Trophoblast cell (in vitro differentiated cells and primary cell): ENCODE data around the gene HLCS.

Experiments used
- DNase-seq, 2 donors: peaks; one replicate each; pipeline ENCODE4 v3.0.0-alpha.2; 2016
- H2AFZ ChIP-seq: 2 replicates; pipeline ENCODE4 v1.6.1; 2013; ENCODE audit warnings: low read length, moderate library complexity, mild to moderate bottlenecking; ENCODE audit not compliant: insufficient read depth, poor library complexity
- H2AK5ac ChIP-seq: 2 replicates; pipeline ENCODE4 v1.6.1; 2013; ENCODE audit warnings: mild to moderate bottlenecking, low read length
- H2BK120ac ChIP-seq: 2 replicates; pipeline ENCODE4 v1.6.1; 2013; ENCODE audit warnings: low read length, mild to moderate bottlenecking, moderate library complexity; ENCODE audit not compliant: insufficient read depth, poor library complexity
- H2BK12ac ChIP-seq: 2 replicates; pipeline ENCODE4 v1.6.1; 2013; ENCODE audit warnings: mild to moderate bottlenecking, low read length, moderate library complexity
- H2BK5ac ChIP-seq: 2 replicates; pipeline ENCODE4 v1.6.1; 2013; ENCODE audit warnings: low read length, low read depth, moderate library complexity, mild to moderate bottlenecking; ENCODE audit not compliant: poor library complexity
- H3K14ac ChIP-seq: 2 replicates; pipeline ENCODE4 v1.6.1; 2013; ENCODE audit warnings: mild to moderate bottlenecking, low read length
- H3K18ac ChIP-seq: 2 replicates; pipeline ENCODE4 v1.6.1; 2013; ENCODE audit warnings: mild to moderate bottlenecking, low read length
- H3K23ac ChIP-seq: 2 replicates; pipeline ENCODE4 v1.6.1; 2013; ENCODE audit warnings: low read length
- H3K27ac ChIP-seq: 2 replicates; pipeline ENCODE4 v1.5.1; 2013; ENCODE audit warnings: low read depth, mild to moderate bottlenecking, inconsistent platforms, low read length, moderate library complexity
- H3K27me3 ChIP-seq: 2 replicates; pipeline ENCODE4 v1.6.1; 2013; ENCODE audit warnings: inconsistent platforms, mild to moderate bottlenecking, low read length, moderate library complexity; ENCODE audit not compliant: insufficient read depth
- H3K36me3 ChIP-seq, 2 experiments: 1 replicate in 1 of 2; 2 replicates in 1 of 2; pipeline ENCODE4 v1.6.1; 2013; ENCODE audit warnings: low read length in 2 of 2, mild to moderate bottlenecking in 2 of 2, moderate library complexity in 1 of 2; ENCODE audit not compliant: insufficient read depth in 2 of 2, control insufficient read depth in 1 of 2
- H3K4ac ChIP-seq: 2 replicates; pipeline ENCODE4 v1.6.1; 2013; ENCODE audit warnings: low read depth, mild to moderate bottlenecking, low read length, moderate library complexity
- H3K4me1 ChIP-seq, 2 experiments: 1 replicate in 1 of 2; 2 replicates in 1 of 2; pipeline ENCODE4 v1.6.1; 2013; ENCODE audit warnings: low read length in 2 of 2, mild to moderate bottlenecking in 2 of 2, moderate library complexity in 1 of 2; ENCODE audit not compliant: insufficient read depth in 2 of 2, control insufficient read depth in 1 of 2
- H3K4me2 ChIP-seq: 2 replicates; pipeline ENCODE4 v1.6.1; 2013; ENCODE audit warnings: inconsistent platforms, mild to moderate bottlenecking, low read length, moderate library complexity
- H3K4me3 ChIP-seq: 2 replicates; pipeline ENCODE4 v1.5.1; 2013; ENCODE audit warnings: mild to moderate bottlenecking, low read depth, low read length, inconsistent platforms
- H3K79me1 ChIP-seq: one replicate; pipeline ENCODE4 v1.6.1; 2013; ENCODE audit warnings: low read length
- H3K79me2 ChIP-seq: 2 replicates; pipeline ENCODE4 v1.6.1; 2013; ENCODE audit warnings: low read length, mild to moderate bottlenecking; ENCODE audit not compliant: control insufficient read depth, insufficient read depth, poor library complexity
- H3K9ac ChIP-seq: 2 replicates; pipeline ENCODE4 v1.6.1; 2013; ENCODE audit warnings: mild to moderate bottlenecking, low read length
- H3K9me3 ChIP-seq: 2 replicates; pipeline ENCODE4 v1.6.1; 2013; ENCODE audit warnings: low read depth, mild to moderate bottlenecking, control low read depth, inconsistent platforms, low read length; ENCODE audit not compliant: insufficient read depth
- H4K12ac ChIP-seq: 2 replicates; pipeline ENCODE4 v1.6.1; 2013; ENCODE audit warnings: low read depth, mild to moderate bottlenecking, low read length, moderate library complexity
- H4K8ac ChIP-seq: 2 replicates; pipeline ENCODE4 v1.6.1; 2013; ENCODE audit warnings: low read depth, mild to moderate bottlenecking, low read length, moderate library complexity
- H4K91ac ChIP-seq: one replicate; pipeline ENCODE4 v1.6.1; 2013; ENCODE audit warnings: low read depth, mild to moderate bottlenecking, low read length, moderate library complexity
- WGBS: extraction: QIAGEN DNeasy Blood & Tissue Kit; methylation state at CpG from one replicate; pipeline ENCODE4 v1.1.7; 2013; ENCODE audit warnings: missing lambda C conversion rate; ENCODE audit not compliant: insufficient read length, insufficient coverage; ENCODE audit errors: extremely low coverage; 5-methylcytosine and 5-hydroxymethylcytosine counted together

The HLCS gene

DNA sequence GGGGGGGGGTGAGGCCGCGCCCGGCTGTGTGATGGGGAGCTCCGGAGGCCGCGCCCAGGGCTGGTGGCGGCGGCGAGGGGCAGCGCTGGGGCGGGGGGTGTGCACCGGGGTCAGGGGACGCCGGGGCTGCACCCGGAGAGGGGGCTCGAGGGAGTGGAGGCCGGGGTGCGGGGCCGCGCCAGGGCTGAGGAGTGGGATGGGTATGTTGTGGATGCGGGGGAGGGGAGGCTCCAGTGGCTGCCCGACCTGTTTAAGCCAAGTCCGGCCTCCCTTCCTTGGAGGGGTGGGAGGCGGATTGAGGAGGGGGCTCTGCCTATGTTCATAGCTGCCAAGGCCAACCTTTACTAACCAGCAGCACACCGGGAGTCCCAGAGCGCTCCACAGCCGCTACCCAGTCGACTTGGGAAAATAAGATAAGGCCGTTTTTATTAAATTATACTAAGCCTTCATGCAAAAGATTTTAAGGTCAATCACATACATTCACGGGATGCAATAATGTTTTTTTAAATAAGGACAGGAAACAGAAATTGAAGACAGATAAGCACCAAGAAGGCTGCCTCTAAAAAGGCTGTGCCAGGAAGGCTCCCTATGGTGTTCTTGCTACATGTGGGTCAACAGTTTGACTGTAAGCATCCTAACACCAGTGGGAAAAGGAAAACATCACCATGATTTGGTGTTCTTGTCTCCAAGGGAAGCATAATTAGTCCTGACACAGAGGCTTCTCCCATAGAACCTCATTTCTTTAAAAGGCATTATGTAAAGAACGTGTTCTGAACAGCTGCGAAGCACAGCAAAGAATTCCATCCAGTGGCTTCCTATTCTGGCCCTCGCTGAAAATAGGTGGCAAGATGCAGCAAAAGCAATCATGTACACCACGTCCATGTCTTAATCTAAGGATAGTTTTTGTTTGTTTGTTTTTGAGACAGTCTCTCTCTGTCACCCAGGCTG, 626 bp upstream of the HLCS start:
- Histone ChIP-seq H3K23ac (no peak overlapping the region), H3K9ac (no peak overlapping the region), H3K27ac (peak overlapping the region; percentile 87), H2AK5ac (peak overlapping the region; percentile 94), H3K27me3 (no peaks in the 10 kb centered on the region), H2BK12ac (no peak overlapping the region), H3K9me3 (no peaks in the 10 kb centered on the region), H3K18ac (peak overlapping the region; percentile 57), H2AFZ (peak overlapping the region; percentile 92), H2BK120ac (peak overlapping the region; percentile 68), H2BK5ac (peak overlapping the region; percentile 69), H3K79me2 (peaks cover 9% of the 10 kb centered on the region), H3K4me3 (peak overlapping the region; percentile 77), H4K91ac (peak overlapping the region; percentile 93), H3K4ac (peak overlapping the region; percentile 67), H4K12ac (peak overlapping the region; percentile 83), H3K4me2 (peak overlapping the region; percentile 54), H3K36me3 (no peaks in the 10 kb centered on the region), H3K79me1 (peaks cover 15% of the 10 kb centered on the region), H4K8ac (peak overlapping the region; percentile 92), H3K14ac (peak overlapping the region; percentile 64), H3K4me1 (peaks cover 0 to 6% of the 10 kb centered on the region in 2 experiments)
- peak in 1 of 2 donors; percentile 39 for DNase-seq
- no CpG with 5 or more reads among the region's 34 CpGs for WGBS

DNA sequence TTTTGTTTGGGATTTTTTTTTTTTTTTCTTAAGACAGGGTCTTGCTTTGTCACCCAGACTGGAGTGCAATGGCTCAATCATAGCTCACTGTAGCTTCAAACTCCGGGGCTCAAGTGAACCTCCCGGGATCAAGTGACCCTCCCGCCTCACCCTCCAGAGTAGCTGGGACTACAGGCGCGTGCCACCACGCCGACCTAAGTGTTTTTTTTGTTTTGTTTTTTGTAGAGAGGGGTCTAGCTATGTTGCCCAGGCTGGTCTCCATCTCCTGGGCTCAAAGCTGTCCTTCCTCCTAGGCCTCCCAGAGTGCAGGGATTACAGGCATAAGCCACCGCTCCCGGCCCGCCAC, 776 bp downstream of the HLCS start:
- H3K18ac ChIP-seq = peak overlapping the region; percentile 81
- no CpG with 5 or more reads among the region's 10 CpGs for WGBS

DNA sequence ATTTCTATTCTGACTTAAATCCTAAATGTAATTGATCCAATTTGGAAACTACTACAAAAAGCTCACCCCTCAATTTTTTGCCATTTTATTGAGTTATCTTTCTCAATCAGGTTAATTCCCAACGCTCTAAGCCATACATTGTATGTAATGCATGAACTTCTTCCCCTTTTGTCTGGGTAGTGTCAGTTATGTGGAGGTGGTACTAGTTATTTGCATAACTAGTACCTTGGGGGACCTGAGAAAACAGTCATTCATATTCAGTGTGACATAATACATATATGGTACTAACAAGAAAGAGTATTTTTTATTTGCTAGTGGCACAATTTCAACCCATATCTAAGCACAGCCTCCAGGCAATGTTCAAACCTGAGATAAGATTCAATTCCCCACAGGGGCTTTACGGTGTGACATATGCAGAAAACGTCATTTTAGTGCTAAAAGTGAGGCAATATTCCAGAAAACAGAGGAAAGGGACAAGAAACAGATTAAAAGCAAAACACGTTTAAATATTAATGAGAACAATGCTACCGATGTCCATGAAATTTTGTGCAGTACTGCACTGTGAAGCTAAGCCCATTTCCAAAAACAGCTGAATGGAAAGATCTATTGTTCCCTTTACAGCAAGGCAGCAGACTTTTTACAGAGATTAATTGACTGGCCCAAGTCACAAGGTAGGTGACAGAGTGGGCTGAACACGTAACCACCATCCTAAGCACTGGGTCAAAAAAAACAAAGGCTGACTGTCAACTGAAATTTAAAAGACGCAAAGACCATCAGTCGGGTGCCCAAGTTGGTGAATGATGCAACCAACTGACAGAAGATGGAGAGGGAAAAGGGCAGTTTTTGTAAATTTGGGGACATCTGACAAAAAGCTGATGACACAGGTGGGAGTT, 1.4 kb downstream of the HLCS start:
- H2BK5ac ChIP-seq = no peak overlapping the region
- H3K14ac ChIP-seq = no peak overlapping the region
- peaks cover 9% of the 10 kb centered on the region for H3K79me2 ChIP-seq
- WGBS = no CpG with 5 or more reads among the region's 8 CpGs
- no peak overlapping the region for H2BK12ac ChIP-seq
- no peak overlapping the region for H3K4me2 ChIP-seq
- H3K4me3 ChIP-seq = no peak overlapping the region
- H2AFZ ChIP-seq = no peak overlapping the region
- no peak overlapping the region for H3K4ac ChIP-seq
- H3K36me3 ChIP-seq = no peaks in the 10 kb centered on the region
- DNase-seq = peak; percentile 62 to 93
- H3K23ac ChIP-seq = no peak overlapping the region
- H3K27me3 ChIP-seq = no peaks in the 10 kb centered on the region
- no peak overlapping the region for H3K18ac ChIP-seq
- H3K4me1 ChIP-seq = peaks cover 0 to 6% of the 10 kb centered on the region in 2 experiments
- peaks cover 15% of the 10 kb centered on the region for H3K79me1 ChIP-seq
- H3K27ac ChIP-seq = no peak overlapping the region
- no peak overlapping the region for H2AK5ac ChIP-seq
- H2BK120ac ChIP-seq = no peak overlapping the region
- no peak overlapping the region for H3K9ac ChIP-seq
- no peak overlapping the region for H4K91ac ChIP-seq
- H3K9me3 ChIP-seq = no peaks in the 10 kb centered on the region
- no peak overlapping the region for H4K12ac ChIP-seq
- no peak overlapping the region for H4K8ac ChIP-seq

More for the DNA sequence above, 776 bp downstream of the HLCS start:
- H2AFZ ChIP-seq = peak overlapping the region; percentile 80
- H2BK12ac ChIP-seq = peak overlapping the region; percentile 15
- H3K9me3 ChIP-seq = no peaks in the 10 kb centered on the region
- H3K4me1 ChIP-seq = peaks cover 0 to 6% of the 10 kb centered on the region in 2 experiments
- H3K4me3 ChIP-seq = peak overlapping the region; percentile 77
- H3K23ac ChIP-seq = no peak overlapping the region
- peak overlapping the region; percentile 22 for H2BK5ac ChIP-seq
- peak overlapping the region; percentile 76 for H2BK120ac ChIP-seq
- peak overlapping the region; percentile 88 for H4K12ac ChIP-seq
- peaks cover 15% of the 10 kb centered on the region for H3K79me1 ChIP-seq
- H2AK5ac ChIP-seq = peak overlapping the region; percentile 98
- DNase-seq = no peak
- peak overlapping the region; percentile 42 for H3K4ac ChIP-seq
- H3K9ac ChIP-seq = peak overlapping the region; percentile 71
- H3K27ac ChIP-seq = peak overlapping the region; percentile 87
- no peaks in the 10 kb centered on the region for H3K27me3 ChIP-seq
- H4K91ac ChIP-seq = peak overlapping the region; percentile 83
- peak overlapping the region; percentile 80 for H3K14ac ChIP-seq
- H3K79me2 ChIP-seq = peaks cover 9% of the 10 kb centered on the region
- H4K8ac ChIP-seq = peak overlapping the region; percentile 88
- H3K4me2 ChIP-seq = peak overlapping the region; percentile 77
- H3K36me3 ChIP-seq = no peaks in the 10 kb centered on the region

DNA sequence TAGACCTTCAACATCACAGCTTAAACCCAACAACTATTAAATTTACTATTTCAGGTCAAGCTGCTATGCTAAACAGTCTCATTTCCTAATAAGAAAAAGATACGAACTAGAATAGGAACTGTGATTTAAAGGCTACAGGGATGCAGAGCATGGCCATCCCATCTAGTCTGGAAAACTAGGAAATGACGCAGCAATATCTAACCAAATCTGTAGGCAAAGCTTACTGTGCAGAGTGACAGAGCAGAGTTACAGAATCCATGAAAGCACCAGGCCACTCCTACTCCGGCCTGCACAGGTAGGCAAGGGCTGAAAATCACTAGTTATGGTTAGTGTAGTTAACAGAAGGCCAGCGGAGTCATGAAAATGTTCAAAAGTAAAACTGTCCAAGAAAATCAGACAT, 2.1 kb downstream of the HLCS start:
- Histone ChIP-seq H4K91ac (no peak overlapping the region), H3K36me3 (no peaks in the 10 kb centered on the region), H3K14ac (no peak overlapping the region), H2BK12ac (no peak overlapping the region), H3K23ac (no peak overlapping the region), H3K79me1 (peaks cover 15% of the 10 kb centered on the region), H2BK120ac (no peak overlapping the region), H3K9me3 (no peaks in the 10 kb centered on the region), H4K12ac (no peak overlapping the region), H2BK5ac (no peak overlapping the region), H3K4me1 (peaks cover 0 to 6% of the 10 kb centered on the region in 2 experiments), H3K9ac (no peak overlapping the region), H3K27ac (no peak overlapping the region), H2AK5ac (no peak overlapping the region), H3K27me3 (no peaks in the 10 kb centered on the region), H2AFZ (no peak overlapping the region), H3K4me3 (no peak overlapping the region), H4K8ac (no peak overlapping the region), H3K79me2 (peaks cover 9% of the 10 kb centered on the region), H3K18ac (no peak overlapping the region), H3K4me2 (no peak overlapping the region), H3K4ac (no peak overlapping the region)
- peak in 1 of 2 donors; percentile 9 for DNase-seq
- no CpG with 5 or more reads among the region's 4 CpGs for WGBS
